Islet precursor cell (in vitro differentiated cells): ENCODE results near the gene ISG20L2.
A peak's percentile ranks its signal among the peaks of the same experiment; 100 is the strongest.

Experiments
- DNase-seq: peaks from one replicate; pipeline ENCODE4 v3.0.0-alpha.2; 2018

The ISG20L2 gene

DNA sequence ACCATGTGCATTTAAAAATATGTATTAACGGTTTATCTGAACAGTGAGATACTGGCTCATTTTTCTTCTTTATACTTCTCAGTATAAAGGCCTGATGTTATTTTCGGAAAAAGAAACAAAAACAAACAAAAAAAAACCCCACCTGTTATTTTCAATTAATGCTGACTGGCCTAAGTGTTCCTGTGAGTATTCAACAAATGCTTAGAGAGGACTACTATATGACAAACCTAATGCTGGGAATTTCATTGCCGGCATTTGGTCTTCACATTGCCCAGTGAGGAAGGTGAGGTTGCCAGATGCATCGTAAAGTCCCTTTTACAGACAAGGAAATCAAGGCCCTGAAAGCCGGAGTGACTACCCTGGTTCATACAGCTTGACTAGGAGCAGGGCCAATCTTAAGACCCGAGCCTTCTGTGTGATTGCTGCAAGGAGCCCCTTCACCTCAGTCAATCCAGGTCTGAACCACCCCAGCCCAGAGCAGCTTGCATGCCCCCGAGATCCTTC lies 11.7 kb upstream of the ISG20L2 start:
- DNase-seq, result no peak

DNA sequence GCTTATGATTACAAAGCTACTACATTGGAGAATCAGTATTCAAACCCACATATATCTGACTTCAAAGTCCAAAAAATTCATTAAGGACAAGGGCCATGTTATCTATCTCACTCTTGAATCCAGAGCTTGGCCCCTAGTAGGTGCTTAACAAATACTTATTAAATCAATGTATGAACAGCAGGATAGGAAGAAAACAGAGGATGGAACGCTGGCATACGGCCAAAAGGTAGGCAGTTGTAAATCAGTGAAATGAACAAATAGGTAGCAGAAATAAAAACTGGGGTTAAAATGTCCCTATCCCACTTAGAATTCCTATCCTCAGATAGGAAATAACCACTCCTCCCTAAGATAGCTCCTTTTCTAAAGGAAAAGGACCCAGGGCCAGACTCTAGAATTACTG lies 10.3 kb upstream of the ISG20L2 start:
- DNase-seq, result no peak

DNA sequence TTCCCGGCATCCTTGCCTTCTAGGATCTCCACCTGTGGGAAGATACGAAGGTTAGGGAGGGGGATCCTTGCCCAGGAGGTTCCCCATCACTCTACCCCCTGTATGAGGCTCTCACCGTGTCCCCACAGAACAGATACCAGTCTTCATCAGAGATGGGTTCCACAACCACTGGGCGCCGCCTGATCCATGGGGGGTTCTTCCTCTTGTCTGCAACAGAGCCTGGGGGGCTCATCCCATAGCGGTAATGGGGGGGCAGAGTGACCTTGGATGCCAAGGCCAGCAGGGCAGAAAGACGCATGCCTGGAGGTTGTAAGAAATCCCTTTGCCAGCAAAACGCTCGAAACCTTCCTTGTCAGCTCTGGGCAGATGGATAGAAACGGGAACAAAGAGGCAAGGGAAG lies 9.8 kb upstream of the ISG20L2 start:
- DNase-seq, result no peak

DNA sequence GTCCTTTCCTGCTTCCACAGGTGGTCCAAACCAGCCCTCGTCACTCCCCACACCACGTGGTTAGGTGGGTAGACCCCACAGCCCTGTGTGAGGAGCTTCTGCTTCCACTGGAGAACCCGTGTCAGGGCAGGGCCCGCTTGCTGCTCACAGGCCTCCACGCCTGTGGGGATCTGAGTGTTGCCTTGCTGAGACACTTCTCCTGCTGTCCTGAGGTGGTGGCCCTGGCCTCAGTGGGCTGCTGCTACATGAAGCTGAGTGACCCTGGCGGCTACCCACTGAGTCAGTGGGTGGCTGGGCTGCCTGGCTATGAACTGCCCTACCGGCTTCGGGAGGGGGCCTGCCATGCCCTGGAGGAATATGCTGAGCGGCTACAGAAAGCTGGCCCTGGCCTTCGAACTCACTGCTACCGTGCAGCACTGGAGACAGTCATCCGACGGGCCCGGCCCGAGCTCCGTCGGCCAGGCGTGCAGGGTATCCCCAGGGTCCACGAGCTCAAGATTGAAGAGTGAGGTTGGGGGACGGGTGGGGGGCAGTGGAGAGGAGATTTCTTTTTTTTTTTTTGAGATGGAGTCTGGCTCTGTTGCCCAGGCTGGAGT lies 5.5 kb upstream of the ISG20L2 start:
- DNase-seq, result no peak

DNA sequence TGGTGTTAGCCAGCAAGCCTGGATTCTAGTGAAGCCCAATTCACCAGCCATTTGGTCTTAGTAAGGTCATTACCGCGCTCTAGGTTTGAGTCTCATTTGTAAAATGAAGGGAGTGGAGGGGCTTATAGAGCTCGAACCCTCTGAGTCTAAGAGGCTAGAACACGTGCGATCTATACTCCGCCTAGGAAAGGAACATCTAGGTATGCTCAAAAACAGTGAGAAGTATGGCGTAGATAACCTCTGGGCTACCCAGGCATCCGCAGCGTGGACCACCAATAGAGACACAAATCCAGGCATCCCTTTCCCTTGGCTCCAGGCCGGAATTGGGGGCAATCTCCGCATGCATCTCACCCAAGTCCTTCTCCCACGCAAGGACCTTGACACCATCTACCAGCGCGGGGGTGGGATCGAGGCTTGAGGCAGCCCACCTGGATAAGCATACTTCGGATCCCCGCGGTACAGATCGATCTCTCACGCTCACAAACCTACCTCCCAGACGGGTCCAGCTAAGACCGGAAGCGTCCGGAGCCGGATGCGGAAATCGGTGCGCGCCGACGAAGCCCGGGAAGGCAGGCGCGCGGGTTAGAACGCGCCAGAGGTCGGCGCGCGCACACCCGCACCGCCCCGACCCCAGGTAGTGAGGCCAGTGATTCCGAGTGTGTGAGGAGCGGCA lies 504 bp downstream of the ISG20L2 start, which contains the start of gene METTL25B:
TSS of gene METTL25B (plus strand) at position 544 of the 673 bp plus-strand sequence. CDS start 636 bp downstream, outside the sequence.
- DNase-seq, result no peak

DNA sequence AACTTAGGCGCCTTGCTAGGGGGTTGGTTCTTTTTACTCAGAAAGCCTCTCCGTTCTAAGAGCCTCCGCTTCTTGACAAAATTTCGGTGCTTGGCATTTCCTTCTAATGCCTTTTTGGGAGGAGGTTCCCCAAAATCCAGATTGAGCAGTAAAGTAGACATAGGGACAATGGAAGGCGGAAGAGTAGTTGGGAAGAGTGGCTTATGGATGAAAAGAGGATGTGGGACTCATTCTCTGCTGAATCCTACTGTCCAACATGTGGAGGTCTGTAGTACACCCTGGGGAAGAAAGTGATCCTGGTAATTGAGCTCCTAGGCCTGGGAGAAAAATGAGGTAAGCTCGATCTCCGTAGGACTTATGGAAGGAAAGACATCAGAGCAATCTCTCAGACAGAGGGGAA lies 1.1 kb downstream of the ISG20L2 start:
- no peak for DNase-seq

DNA sequence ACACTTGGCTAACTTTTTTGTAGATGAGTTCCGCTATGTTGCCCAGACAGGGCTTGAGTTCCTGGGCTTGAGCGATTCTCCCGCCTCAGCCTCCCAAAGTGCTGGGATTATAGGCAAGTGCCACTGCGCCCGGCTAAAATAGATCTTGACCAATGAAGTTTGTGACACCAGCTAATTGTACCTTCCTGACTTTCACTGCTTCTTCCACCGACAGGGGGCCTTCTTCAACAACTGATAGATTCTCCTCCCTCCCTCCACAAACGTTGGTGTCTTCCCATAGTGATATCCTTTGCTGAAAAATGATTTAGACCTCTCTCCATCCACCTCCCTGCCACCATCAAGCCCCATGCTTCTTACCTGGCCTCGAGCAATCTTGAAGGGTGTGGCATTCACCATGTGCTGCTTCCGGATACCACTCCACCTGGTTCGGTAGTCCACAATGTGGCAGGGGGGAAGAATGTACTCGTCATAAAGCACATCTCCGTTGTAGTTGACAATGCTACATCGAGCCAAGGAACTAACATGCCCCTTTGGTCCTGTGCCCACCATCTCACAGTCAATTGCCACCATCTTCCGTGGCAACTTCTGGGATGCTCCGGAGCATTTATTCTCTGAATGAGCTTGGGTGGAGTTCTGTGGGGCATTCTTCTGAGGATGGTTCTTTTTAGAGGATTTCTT lies 1.9 kb downstream of the ISG20L2 start:
- DNase-seq, result peak; percentile 74

DNA sequence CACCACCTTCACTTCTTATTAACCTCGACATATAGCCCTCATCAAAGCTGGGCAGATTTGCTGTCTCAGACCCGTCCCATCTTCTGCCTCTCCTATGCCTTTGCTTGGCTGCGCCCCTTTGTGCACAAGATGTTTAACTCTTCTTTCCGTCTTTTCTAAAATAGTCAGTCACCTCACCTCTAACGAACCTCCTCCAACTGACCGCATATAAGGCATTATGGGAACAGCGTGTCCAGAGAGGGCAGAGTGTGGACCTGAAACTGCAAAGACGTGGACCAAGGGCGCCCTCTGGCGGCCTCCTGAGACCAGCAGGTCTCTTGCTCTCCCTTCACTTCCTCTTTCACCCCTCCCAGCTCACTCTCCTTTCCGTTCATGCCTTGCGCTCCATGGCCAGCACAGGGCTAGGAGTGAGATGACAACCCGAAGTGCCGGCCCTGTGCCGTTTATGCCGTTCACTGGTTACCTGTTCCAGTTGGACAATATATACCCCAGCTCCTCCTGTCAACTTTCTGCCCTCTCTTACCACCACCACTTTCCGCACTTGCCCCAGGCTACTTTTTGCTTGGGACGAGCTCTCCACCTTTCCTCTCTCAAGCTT lies 2.8 kb downstream of the ISG20L2 start:
- DNase-seq, result peak; percentile 94

DNA sequence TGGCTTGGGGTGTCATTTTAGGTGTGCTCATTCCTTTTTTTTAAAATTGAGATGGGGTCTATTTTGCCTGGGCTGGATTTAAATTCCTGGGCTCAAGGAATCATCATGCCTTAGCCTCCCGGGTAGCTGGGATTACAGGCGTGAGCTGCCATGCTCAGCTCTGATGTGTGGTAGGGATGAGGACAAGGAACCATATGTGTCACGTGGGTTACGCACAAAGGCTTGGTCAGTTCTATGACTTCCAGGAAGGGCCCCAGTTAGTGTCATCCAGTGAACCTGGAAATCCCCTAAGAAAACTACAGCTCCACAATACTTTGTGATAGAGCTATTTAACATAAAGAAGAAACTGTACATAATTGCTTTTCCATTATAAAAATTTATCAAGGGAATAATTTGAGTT lies 7.0 kb downstream of the ISG20L2 start:
- no peak for DNase-seq

DNA sequence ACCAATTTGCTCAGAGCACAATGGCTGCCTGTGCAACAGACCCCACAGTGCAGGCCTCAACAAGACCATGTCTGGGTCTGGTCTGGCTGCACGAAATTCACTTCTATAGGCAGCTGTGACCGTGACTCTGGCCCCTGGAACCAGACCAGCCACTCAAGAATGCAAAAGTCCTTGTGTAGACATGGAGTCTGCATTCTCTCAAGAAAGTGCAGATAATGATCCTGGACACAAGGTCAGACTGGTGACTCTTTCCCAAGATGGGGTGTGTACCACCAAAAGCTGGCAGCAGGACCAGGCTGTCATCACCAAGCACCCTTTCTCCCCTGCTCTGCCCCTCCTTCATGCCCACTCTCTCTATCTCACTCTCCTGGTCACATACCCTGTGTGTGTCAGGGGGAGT lies 7.4 kb downstream of the ISG20L2 start:
- DNase-seq, result peak; percentile 88

DNA sequence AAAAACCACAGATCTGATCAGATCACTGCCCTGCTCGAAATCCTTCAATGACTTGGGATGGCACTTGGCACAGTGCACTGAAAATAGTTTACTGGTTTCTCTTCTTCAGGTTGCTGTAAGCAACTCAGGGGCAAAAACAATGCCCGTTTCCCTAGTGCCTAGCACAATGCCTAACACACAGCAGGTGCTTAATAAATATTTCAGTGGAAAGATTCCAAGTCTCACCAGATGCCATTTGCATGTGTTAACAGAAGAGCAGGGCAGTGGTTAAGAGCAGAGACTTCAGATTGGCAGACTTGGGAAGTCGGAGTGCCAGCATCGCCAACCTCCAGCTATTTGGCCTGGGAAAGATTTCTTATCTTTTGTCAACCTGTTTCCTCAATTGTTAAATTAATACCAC lies 11.2 kb downstream of the ISG20L2 start:
- no peak for DNase-seq

DNA sequence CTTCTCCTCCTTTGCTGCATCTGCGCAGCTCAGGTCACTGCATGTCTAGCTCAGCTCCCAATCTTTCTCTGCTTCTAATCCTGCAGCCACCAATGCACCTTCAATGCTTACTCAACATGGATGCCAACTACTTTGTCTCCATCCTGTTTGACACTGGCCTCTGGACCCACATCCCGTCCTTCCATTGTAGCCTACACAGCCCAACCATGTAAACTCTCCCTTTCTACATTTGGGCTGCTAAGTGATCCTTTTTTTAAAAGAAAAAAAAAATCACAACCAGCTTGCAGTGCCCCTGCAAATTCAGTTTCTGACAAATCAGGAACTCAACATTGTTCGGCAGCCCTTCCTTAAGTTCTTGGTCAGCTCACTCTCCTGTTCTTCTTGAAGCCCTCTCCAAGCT lies 13.7 kb downstream of the ISG20L2 start:
- DNase-seq, result no peak

DNA sequence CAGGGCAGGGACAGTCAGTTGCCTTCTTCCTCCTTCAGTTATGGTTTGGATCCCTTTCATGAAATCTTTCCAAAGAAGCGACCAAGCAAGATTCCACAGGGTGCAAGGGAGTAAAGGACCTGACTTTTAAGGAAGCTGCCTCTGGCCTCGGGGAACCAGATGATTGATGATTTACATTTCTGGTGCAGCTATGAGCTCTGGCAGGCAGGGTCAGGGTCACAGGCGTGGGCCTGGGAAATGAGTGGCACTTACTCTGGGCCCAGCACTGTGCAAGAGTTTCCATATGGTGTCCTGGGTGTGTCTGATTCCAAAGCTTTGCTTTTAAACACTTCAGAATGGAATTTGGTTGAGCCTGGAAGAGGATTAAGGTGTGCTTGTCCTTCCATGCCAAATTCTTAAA lies 15.9 kb downstream of the ISG20L2 start:
- DNase-seq, result peak; percentile 85

DNA sequence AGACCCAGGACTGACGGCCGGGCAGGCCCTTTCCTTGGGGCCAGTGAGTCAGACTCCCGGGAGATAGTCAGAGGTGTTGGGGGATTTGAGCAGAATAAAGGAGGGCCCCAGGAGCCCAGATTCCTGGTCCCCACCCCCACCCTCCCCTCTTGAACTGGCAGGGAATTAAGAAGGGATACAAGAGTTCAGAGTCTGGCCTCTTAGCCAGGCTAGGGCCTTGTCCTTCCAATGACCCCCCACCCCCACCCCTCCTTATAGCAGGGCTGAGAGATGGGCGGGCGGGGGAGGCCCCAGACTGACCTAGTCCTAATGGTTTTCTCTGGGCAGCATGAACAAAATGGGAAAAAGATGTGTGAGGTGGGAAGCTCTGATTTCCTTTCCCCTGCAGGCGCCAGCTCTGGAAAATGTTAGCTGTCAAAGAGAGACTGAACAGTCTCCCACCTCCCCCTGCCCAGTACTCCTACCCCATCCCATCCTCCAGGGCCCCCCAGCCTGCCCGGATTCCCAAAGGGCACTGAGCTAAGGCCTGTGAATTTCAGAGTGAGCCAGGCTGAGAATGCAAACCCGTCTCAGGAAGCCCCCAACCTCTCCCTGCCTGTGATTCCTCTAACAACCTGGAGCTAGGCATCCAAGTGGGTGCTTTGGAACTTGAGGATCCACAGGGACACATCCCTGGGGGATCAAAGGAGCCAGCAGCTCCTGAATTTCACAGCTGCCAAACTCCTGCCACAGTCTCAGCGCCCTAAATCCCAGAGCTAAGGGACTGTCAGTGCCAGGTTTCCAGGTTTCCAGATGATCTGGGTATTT lies 17.4 kb downstream of the ISG20L2 start:
- DNase-seq, result peak; percentile 90

DNA sequence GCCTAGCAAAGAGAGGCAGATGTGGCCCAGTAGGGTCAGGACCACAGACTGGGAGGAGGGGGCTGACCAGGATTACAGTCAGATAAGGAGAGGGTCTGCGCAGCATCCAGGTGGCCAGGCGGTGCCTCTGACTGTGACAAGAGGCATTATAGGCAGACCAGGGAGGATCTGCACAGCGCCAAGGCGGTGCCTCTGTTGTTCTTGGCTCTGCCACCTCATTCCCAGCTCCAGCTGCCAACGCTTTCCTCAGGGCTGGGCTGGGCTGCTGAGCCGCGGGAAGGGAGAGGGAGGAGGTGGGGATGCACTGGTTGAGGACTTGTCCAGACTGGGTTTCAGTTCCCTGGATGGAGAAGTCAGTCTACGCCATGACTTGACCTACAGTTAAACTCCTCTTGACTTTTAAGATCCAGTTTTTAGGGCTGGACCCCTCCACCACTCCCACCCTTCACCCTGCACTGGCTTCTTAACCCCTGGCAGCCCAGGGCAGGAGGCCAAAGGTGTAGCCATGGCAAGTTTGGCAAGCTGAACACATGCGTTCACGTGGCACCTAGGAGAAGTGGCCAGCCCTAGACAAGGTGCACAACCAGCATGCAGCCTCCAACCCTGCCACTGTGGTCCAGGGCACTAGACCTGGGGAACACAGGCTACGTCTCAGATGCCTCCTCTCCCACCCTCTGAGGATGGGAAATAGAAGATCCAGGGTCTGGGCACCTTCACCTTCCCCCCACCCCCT lies 18.6 kb downstream of the ISG20L2 start:
- no peak for DNase-seq

DNA sequence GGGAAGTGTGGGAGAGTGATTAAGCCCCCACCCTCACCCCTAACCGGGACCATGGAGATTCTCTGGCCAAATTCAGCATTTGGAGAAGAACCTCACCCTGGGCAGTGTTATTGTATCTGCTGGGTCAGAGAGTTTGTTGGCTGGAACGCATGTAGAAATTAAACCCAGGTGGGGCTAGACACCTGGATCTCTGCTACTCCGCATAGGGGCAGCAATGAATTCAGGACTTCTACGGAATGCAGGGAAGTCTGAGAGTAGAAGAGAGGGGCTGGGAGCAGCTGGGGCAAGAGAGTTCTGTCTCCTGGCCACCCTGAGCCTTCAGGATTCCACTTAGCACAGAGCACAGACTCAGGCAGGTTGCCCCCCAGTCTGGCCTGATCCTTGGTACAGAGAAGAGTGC lies 19.5 kb downstream of the ISG20L2 start:
- no peak for DNase-seq

DNA sequence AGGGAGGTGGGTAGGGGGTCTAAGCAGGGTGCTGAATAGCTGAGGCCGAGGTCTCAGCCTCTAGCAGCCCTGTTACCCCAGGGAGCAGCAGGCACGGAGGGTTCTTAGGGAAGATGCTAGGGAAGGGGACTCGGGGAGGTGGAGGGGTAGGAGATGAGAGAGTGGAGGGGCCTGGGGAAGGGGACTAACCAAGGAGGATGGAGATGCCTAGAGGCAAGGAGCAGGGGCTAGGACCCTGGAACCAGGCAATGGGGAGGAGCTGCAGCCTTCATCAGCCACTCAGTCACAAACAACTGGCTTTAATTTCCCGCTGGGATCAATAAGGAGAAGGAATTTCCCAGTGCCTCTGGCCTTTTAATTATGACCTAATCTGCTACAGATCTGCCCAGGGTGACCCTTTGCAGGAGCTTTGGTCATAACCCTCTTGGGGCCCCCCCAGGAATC lies 20.3 kb downstream of the ISG20L2 start:
- no peak for DNase-seq

DNA sequence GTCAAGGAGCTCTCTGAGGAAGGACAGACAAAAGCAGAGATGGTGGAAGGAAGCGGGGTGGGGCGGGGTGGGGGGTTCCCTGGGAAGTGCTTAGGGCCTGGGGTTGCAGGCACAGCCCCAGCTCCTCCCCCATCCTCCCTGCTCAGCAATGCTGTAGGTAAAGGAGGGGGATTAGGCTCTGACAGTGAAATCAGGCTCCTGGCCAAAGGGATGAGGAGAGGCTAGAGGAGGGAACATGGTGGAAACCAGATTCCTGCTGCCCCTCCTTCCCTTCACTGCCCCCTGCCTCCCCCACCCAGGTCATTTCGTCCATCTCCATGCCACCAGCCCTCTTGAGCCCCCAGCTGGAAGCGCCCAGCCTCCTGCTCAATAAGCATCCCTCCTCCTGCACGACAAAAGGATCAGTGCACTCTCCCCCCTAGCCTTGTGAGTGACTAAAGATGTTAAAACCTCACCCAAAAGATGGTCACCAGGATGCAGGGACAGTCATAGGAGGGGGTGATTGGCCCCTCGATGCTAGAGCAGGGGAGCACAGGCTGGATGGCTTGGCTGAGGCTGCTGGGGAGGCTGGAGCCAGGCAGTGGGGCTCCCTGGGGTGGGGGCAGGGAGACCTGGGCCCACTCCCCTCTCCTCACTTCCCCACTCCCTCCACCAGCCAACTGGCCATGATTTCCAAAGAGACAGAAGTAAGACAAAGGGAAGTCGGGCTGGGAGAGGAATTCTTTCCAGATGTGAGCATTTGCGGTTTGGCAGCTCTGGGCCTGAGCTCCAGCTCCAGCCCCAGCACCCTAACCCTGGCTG lies 20.9 kb downstream of the ISG20L2 start:
- DNase-seq, result peak; percentile 73

DNA sequence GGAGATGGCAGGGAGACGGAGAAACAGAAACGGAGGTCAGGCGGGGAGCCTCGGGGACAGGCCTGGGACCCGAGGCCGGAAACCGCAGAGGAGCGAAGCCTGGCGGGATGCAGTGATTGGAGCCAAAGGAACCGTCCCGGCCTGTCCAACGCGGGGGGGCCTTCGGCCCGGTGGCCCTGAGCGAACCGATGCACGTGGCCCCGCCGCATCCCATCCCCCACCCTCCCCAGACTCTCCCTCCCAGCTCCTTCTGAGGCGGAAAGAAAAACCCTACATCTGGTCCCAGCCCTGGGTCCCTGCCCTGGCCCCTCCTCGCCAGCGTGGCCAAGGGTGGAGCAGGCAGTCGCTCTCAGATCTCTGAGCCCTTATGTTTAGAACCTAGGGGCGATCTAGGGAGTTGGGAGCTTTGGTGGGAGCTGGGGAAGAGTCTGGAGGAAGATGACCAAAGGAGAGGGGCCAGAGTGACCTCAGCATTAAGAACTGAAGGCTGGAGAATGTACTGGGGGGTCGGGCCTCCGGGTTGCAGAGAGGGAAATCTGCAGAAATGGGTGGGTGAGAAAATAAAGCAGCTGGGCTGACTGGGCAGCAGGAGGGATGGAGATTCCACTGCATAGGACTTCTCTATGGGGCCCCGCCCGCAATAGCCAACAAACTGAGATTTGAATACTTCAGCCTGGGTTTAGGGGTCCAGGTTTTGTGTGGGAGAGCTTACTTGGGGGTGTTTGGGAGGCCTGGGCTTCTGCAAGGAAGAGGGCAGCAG lies 21.7 kb downstream of the ISG20L2 start:
- peak; percentile 93 for DNase-seq

DNA sequence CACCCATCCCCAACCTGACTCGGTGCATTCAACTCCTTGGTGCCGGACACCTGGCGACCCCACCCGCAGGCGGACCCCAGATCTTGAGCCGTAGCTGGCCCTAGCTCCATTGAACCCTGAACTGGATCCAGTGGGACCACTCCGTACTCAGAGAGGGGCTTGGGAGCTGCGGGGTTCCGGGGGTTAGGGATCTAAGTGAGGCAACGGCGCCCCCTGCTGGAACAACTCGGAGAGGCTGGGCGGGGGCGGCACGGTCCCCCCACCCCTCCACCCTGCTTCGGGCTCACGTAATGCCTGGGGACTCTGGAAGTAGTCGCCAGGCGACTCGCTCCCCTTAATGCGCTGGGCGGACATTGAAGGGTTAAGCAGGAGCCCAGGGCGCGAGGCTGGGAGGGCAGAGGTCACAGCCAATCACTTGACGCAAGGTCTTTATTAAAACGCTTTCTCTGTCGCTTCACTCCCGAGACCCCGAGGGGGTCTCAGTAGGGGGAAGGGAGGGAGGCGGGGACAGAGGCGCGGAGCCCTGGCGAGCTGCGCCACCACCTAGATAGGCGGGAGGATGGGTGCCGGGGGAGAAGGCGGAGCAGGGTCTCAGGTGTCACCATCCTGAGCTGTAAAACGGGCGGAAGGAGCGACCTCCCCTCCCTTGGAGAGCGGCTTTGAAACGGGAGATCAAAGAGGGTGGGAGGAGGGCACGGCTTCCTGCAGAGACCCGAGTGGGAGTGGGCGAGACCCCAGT lies 22.5 kb downstream of the ISG20L2 start:
- peak; percentile 97 for DNase-seq
